PC-3 (cell line): ENCODE data around the gene ZNF783. TPM values are rescaled to one million over a fixed set of nuclear protein-coding genes. Genes with fewer than 3 reads are reported as not detected.

Experiments used
- ATAC-seq: fragments of 200-7000 bp; cut with Tn5 transposase; 2 replicates; pipeline ENCODE4 v1.9.1; 2020; ENCODE audit warnings: mild to moderate bottlenecking, moderate library complexity
- BruUV-seq: library from RNA; stranded (reverse); fragments of 400-500 nt; replicated peaks from 2 replicates; lab custom pipeline; 2021; lab: Mats Ljungman, UMichigan
- CTCF ChIA-PET: fragments of 300-600 bp; sonication (Branson Sonifier 250); formaldehyde crosslinking; loops from one replicate; lab custom pipeline; 2022; ENCODE audit warnings: antibody characterized with exemption; lab: Charles Lee
- POLR2A ChIA-PET: fragments of 300-600 bp; sonication (Branson Sonifier 250); formaldehyde crosslinking; loops from one replicate; lab custom pipeline; 2022; ENCODE audit warnings: antibody characterized with exemption; ENCODE audit not compliant: unreplicated experiment; lab: Charles Lee
- DNase-seq: peaks from one replicate; pipeline ENCODE4 v3.0.0-alpha.2; 2015
- H2AFZ ChIP-seq: fragments of 300-600 bp; sonication (generic); 2 replicates; pipeline ENCODE4 v1.6.0; 2016; ENCODE audit warnings: antibody characterized with exemption, low read length
- H3F3A ChIP-seq: fragments of 300-600 bp; sonication (generic); one replicate; pipeline ENCODE4 v1.6.0; 2017; ENCODE audit warnings: antibody characterized with exemption, low read length, control low read depth, mild to moderate bottlenecking; ENCODE audit not compliant: unreplicated experiment
- H3K27ac ChIP-seq: fragments of 300-600 bp; sonication (generic); 2 replicates; pipeline ENCODE4 v1.5.1; 2016; ENCODE audit warnings: mild to moderate bottlenecking, low read length
- H3K27me3 ChIP-seq: fragments of 300-600 bp; sonication (generic); 2 replicates; pipeline ENCODE4 v1.6.1; 2016; ENCODE audit warnings: low read length, mixed read lengths
- H3K36me3 ChIP-seq: fragments of 300-600 bp; sonication (generic); 2 replicates; pipeline ENCODE4 v1.6.1; 2016; ENCODE audit warnings: low read depth, mixed run types, low read length, mixed read lengths
- H3K4me1 ChIP-seq: fragments of 300-600 bp; sonication (generic); 2 replicates; pipeline ENCODE4 v1.5.1; 2016; ENCODE audit warnings: low read length; ENCODE audit not compliant: insufficient read depth
- H3K4me2 ChIP-seq: fragments of 300-600 bp; sonication (generic); 2 replicates; pipeline ENCODE4 v1.6.0; 2016; ENCODE audit warnings: low read length
- H3K4me3 ChIP-seq: fragments of 300-600 bp; sonication (generic); 2 replicates; pipeline ENCODE4 v1.5.1; 2016; ENCODE audit warnings: mild to moderate bottlenecking, low read length, mixed read lengths
- H3K79me2 ChIP-seq: fragments of 300-600 bp; sonication (generic); 2 replicates; pipeline ENCODE4 v1.6.1; 2017; ENCODE audit warnings: low read length, mixed read lengths
- H3K9ac ChIP-seq: fragments of 300-600 bp; sonication (generic); 2 replicates; pipeline ENCODE4 v1.6.0; 2016; ENCODE audit warnings: mild to moderate bottlenecking, low read length
- H3K9me2 ChIP-seq: fragments of 300-600 bp; sonication (generic); replicated peaks from 2 replicates; pipeline ENCODE4 v1.6.1; 2016; ENCODE audit warnings: mixed run types, low read length, mixed read lengths
- H3K9me3 ChIP-seq: fragments of 300-600 bp; sonication (generic); 2 replicates; pipeline ENCODE4 v1.6.1; 2016; ENCODE audit warnings: low read length, mixed read lengths
- H4K20me1 ChIP-seq: fragments of 300-600 bp; sonication (generic); 2 replicates; pipeline ENCODE4 v1.6.1; 2016; ENCODE audit warnings: low read length, mixed read lengths
- EZH2 ChIP-seq: fragments of 300-600 bp; sonication (generic); IDR thresholded peaks from one replicate; pipeline ENCODE4 v1.6.1; 2017; ENCODE audit warnings: antibody characterized with exemption, mild to moderate bottlenecking, low read length; ENCODE audit not compliant: unreplicated experiment
- EZH2phosphoT487 ChIP-seq: fragments of 300-600 bp; sonication (generic); IDR thresholded peaks from 2 replicates; pipeline ENCODE4 v1.6.1; 2018; ENCODE audit warnings: mild to moderate bottlenecking, antibody characterized with exemption, low read length, borderline replicate concordance
- intact Hi-C: fragments of 100-400 bp; cut with micrococcal nuclease; formaldehyde crosslinking; loops from 2 replicates; pipeline ENCODE4 v1.9.0; 2023
- total RNA-seq: library from RNA; depleted of rRNA; stranded (reverse); fragments of >200 nt; gene quantifications from 2 replicates; pipeline ENCODE4 v1.2.3, GENCODE V29; 2014
- TF ChIP-seq, protein P1 (sequence below): fragments of 300-600 bp; sonication (generic); conservative IDR thresholded peaks from 2 replicates; pipeline ENCODE4 v1.5.1; 2017; ENCODE audit warnings: antibody characterized with exemption, low read depth, mild to moderate bottlenecking, low read length

ZNF783 gene
- total RNA-seq, 1 experiment from 2014 or later = 6.9 TPM

DNA sequence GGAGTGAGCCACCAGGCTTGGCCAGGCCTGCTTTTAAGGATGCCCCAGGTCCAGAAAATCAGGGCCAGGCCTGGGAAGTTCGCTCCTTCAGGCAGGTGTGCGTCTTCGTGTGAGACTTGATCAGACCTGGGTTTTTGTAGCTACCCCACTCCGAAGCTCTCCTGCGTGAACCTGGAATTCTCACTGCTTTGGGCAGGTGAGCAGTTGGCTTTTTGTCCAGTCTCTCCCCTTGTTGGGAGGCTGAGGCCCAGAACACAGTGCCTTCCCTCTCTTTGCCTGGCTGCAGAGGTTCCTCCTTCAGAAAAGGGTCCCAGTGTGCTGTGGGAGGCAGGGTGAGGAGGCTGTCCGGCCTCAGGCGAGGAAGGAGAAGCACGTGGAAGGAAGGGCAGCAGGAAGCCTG is 27.3 kb downstream of the ZNF783 start:
- no peaks in the 10 kb centered on the region for H4K20me1 ChIP-seq
- no peaks in the 10 kb centered on the region for H3K36me3 ChIP-seq
- DNase-seq (no peak), ATAC-seq (no peak)
- H3K79me2 ChIP-seq = no peaks in the 10 kb centered on the region
- no peak overlapping the region for H3K27ac ChIP-seq
- H3F3A ChIP-seq = no peaks in the 10 kb centered on the region
- intact Hi-C loops = loop anchor here (10.0 kb wide), 1 partner anchor 206 kb away; the partner anchor contains the start of gene ZNF746
- H3K4me3 ChIP-seq = no peak overlapping the region
- BruUV-seq = no TSS peak
- no peaks in the 10 kb centered on the region for H3K9me2 ChIP-seq
- H3K4me2 ChIP-seq = no peak overlapping the region
- H3K9me3 ChIP-seq = no peaks in the 10 kb centered on the region
- TF ChIP-seq, protein P1, sequence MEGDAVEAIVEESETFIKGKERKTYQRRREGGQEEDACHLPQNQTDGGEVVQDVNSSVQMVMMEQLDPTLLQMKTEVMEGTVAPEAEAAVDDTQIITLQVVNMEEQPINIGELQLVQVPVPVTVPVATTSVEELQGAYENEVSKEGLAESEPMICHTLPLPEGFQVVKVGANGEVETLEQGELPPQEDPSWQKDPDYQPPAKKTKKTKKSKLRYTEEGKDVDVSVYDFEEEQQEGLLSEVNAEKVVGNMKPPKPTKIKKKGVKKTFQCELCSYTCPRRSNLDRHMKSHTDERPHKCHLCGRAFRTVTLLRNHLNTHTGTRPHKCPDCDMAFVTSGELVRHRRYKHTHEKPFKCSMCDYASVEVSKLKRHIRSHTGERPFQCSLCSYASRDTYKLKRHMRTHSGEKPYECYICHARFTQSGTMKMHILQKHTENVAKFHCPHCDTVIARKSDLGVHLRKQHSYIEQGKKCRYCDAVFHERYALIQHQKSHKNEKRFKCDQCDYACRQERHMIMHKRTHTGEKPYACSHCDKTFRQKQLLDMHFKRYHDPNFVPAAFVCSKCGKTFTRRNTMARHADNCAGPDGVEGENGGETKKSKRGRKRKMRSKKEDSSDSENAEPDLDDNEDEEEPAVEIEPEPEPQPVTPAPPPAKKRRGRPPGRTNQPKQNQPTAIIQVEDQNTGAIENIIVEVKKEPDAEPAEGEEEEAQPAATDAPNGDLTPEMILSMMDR = no peak
- peaks cover 34% of the 10 kb centered on the region for H3K4me1 ChIP-seq
- POLR2A ChIA-PET = no interaction called here
- no peak overlapping the region for H2AFZ ChIP-seq
- H3K27me3 ChIP-seq = no peaks in the 10 kb centered on the region
- CTCF ChIA-PET = no interaction called here
- H3K9ac ChIP-seq = no peak overlapping the region

DNA sequence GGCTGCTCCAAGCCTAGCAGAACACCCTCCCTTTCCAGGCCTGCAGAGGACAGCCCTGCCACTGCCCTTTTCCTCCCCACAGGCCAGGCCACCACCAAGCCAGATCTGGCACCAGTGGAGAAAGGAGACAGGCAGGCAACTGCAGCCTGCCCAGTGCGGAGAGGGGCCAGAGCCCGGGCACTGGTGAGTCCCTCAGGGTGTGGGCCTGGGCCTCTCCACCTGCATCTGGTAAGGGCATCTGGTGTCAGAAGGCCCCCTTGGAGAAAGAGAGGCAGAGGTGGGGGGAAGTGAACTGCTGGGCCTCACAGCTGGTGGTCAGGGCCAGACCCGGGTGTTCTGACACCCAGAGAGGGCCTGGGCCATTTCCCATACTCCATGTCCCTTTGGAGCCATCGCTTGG is 27.9 kb downstream of the ZNF783 start:
- H3F3A ChIP-seq = no peaks in the 10 kb centered on the region
- H3K79me2 ChIP-seq = no peaks in the 10 kb centered on the region
- no peak overlapping the region for H3K4me3 ChIP-seq
- intact Hi-C loops = loop anchor here (10.0 kb wide), 1 partner anchor 205 kb away; the partner anchor contains the start of gene ZNF746
- ChIA-PET POLR2A (no interaction called here), CTCF (no interaction called here)
- no TSS peak for BruUV-seq
- no peak overlapping the region for H3K27ac ChIP-seq
- no peak overlapping the region for H2AFZ ChIP-seq
- no peak for ATAC-seq
- H3K27me3 ChIP-seq = no peaks in the 10 kb centered on the region
- no peaks in the 10 kb centered on the region for H3K36me3 ChIP-seq
- no peak overlapping the region for H3K9ac ChIP-seq
- peaks cover 28% of the 10 kb centered on the region for H3K4me1 ChIP-seq
- H3K9me3 ChIP-seq = no peaks in the 10 kb centered on the region
- no peaks in the 10 kb centered on the region for H4K20me1 ChIP-seq
- no peaks in the 10 kb centered on the region for H3K9me2 ChIP-seq
- H3K4me2 ChIP-seq = no peak overlapping the region
- no peak for DNase-seq
- TF ChIP-seq EZH2 (no peak), EZH2phosphoT487 (no peak)
- TF ChIP-seq, protein P1 = no peak

DNA sequence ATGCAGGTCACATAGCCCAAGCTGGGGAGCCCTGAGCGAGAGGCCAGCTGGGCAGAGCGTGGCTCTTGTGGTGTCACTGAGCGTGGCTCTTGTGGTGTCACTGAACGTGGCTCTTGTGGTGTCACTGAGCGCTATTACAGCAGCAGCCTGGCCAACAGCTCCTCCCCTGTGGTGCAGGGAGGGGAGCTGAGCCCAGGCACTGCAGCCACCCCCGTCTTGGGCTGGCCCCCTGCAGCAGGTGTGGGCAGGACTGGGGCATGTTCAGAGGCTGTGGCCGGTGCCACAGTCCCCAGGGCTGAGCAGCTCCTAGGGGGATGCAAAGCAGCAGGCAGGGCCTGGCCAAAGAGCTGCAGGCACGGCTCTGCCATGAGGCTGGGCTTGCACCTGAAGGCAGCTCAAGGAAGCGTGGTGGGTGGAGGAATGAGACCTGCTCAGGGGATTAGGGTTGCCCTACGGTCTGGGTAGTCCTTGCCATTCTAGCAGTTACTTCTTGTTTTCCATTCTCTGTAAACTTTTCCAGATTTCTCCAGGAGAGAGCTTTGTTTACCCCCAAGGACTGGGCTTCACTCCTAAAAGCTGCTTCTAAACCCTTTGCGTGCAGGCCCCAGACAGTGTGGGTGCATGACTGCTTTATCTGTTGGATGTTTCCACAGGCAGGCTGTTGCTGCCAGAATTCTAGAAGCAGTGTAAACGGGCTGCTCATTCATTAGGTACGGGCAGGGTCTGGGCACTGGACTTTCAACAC is 29.2 kb downstream of the ZNF783 start:
- no peaks in the 10 kb centered on the region for H3K9me3 ChIP-seq
- ChIA-PET CTCF (no interaction called here), POLR2A (no interaction called here)
- no peak overlapping the region for H3K9ac ChIP-seq
- no peak overlapping the region for H3K4me3 ChIP-seq
- H3K36me3 ChIP-seq = no peaks in the 10 kb centered on the region
- H4K20me1 ChIP-seq = no peaks in the 10 kb centered on the region
- no peaks in the 10 kb centered on the region for H3K9me2 ChIP-seq
- peaks cover 18% of the 10 kb centered on the region for H3K4me1 ChIP-seq
- H3K27ac ChIP-seq = no peak overlapping the region
- no peak overlapping the region for H2AFZ ChIP-seq
- ATAC-seq (no peak), DNase-seq (no peak)
- TF ChIP-seq, protein P1 = no peak
- TF ChIP-seq EZH2phosphoT487 (no peak), EZH2 (no peak)
- no peak overlapping the region for H3K4me2 ChIP-seq
- H3K27me3 ChIP-seq = no peaks in the 10 kb centered on the region
- no TSS peak for BruUV-seq
- no peaks in the 10 kb centered on the region for H3F3A ChIP-seq
- H3K79me2 ChIP-seq = no peaks in the 10 kb centered on the region
- intact Hi-C loops = no loop called here
